HFF-Myc (cell line): Measurements from ENCODE around the gene TGIF1.

Source experiments
- DNase-seq: peaks from one replicate; pipeline ENCODE4 v3.0.0-alpha.2; 2011; ENCODE audit warnings: low read depth; ENCODE audit errors: extremely low read depth
- H3K4me3 ChIP-seq: replicated peaks from 2 replicates; pipeline ENCODE4 v1.5.1; 2011; ENCODE audit warnings: low read depth, mild to moderate bottlenecking, control low read depth, low read length
- TF ChIP-seq, protein P1 (sequence below): IDR thresholded peaks from 2 replicates; pipeline ENCODE4 v1.5.1; 2012; ENCODE audit warnings: mild to moderate bottlenecking, low read depth, low read length, control low read depth; ENCODE audit errors: missing control alignments

Gene TGIF1

DNA sequence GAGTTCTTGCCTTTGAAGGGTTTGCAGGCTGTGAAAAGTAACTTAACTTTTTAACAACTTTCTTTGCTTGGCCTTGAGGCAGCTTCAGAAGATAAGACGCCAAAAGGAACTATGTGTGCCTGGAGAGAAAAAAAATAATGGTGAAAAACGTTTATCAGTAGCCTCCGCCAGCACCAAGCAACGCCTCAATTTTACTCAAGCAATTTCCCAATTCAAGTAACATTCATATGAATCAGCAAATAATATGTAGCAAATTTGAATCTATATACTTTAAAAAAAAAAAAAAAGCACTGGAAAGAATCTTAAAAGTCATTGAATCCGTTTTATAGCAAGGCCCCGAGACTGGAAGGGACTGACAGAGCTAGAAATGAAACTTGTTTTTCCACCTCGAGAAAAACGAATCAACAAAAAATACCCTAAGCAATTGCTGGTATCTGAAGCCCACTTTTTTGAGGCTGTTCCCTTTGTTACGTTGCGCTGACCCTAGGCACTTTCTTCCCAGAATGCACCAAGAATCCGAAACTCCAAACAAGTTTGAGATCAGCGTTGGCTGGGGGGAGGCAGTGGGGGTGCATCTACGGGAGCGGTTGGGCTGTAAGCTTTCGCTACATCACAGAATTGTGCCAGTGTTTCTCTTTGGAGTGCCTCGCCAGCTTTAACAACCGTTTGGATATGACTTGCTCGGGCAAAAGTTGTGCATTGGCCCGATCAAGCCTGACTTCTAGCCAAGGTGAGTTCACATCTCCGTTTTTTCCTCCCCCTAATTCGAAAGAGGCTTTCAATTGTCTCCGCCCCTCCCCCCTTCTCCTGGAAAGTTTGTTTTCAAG, 2.7 kb upstream of the TGIF1 start:
- TF ChIP-seq, protein P1, sequence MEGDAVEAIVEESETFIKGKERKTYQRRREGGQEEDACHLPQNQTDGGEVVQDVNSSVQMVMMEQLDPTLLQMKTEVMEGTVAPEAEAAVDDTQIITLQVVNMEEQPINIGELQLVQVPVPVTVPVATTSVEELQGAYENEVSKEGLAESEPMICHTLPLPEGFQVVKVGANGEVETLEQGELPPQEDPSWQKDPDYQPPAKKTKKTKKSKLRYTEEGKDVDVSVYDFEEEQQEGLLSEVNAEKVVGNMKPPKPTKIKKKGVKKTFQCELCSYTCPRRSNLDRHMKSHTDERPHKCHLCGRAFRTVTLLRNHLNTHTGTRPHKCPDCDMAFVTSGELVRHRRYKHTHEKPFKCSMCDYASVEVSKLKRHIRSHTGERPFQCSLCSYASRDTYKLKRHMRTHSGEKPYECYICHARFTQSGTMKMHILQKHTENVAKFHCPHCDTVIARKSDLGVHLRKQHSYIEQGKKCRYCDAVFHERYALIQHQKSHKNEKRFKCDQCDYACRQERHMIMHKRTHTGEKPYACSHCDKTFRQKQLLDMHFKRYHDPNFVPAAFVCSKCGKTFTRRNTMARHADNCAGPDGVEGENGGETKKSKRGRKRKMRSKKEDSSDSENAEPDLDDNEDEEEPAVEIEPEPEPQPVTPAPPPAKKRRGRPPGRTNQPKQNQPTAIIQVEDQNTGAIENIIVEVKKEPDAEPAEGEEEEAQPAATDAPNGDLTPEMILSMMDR = no peak
- peak overlapping the region; percentile 79 for H3K4me3 ChIP-seq
- no peak for DNase-seq

DNA sequence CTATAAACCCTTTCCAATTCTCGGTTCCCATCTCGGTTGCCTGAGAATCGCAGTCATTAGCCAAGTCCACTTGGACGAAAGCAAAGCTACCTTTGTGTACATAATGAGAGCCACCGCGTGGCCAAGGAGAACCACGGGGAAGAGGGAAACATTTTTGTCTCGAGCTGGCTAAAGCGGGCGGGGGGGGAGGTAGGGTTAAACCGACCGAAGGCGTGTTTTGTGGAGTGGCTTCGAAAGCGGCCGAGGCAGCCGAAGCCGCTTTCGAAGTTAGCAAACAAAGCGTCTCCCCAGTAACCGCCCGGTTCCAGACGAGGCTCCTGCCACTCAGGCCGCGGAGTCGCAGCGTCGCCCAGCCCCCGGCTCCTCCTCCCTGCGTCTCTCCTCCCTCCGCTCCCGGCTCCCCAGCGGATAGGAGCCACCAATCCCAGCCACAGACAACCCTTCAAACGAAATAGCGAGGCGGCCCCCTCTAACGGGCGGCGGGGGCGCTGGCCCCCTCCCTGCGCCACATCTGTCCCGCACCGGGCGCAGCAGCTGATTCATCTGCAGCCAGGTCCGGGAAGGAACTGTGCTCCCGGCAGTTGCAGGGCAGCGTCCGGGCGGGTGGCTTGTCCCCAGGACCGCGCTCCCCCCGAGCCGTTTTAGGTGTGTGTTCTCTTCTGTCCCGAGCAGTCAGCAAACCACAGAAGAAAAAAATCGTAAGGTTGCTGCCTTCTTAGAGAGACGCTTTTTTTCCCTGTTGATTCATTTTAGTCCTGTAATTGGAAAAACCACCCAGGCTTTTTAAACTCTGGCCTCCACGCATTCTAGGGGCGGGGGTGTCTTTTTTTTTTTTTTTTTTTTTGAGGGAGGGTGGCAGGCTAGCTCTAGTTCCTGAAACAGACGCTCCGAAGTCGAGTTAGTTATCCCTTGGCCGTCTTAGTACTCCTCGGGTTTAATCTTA, 1.8 kb upstream of the TGIF1 start:
- DNase-seq = peak; percentile 91
- peak overlapping the region; percentile 79 for H3K4me3 ChIP-seq
- TF ChIP-seq, protein P1 = no peak

DNA sequence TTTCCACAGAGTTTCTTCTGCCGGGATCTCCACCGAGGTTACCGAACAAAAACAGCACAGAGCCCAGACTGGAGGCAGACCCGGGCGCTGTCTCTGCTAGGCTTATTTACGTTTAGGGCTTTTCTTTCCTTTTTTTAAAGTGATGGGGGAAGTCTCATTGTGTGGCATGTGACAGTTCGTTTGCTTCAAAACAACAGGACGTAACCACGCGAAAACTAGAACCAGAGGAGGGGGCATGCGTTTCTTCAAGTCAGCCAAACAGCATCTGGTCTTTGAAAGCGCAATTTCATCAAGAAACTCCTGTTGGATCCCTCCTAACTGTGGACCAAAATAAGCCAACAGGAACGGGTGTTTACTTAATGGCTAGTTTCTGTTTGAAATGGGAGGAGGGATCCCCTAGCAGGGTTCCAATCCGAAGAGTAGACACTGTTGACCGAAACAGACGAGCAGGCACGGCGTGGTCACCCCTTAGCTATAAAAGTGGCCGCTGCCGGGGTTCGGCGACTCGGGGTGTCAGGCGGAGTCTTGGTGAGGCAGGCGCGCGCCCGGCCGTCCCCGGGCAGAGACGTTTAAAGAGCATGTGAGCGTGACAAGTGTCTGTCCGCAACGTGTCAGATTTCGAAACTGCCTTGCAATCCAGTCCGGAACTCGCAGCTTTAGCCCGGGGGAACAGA, 997 bp upstream of the TGIF1 start:
- H3K4me3 ChIP-seq = peak overlapping the region; percentile 79
- TF ChIP-seq, protein P1 = no peak
- peak; percentile 83 for DNase-seq

DNA sequence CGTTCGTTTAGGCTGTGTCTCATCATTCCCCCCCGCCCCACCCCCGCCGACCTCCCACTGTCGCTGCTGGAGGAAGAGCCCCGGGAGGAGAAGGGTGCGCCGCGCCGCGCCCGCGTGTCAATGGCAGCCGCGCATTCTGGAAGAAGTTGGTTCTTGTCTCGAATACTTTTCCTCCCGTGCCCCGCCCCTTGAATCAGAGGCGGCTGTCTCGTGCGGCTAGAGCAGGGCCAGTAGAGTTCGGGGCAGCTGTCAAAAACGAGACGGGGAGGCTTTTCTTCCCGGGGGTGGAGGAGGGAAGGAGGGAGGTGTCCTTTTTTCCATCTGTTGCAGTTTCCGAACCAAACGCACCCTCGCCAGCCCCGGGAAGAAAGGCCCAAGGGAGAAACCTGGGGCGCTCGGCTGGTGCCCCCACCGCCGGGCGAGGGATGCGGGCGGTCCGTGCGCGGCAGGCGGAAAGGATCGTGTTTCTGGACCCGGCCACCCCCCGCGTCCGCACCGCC, 410 bp upstream of the TGIF1 start:
- TF ChIP-seq, protein P1 = no peak
- H3K4me3 ChIP-seq = peak overlapping the region; percentile 79
- DNase-seq = no peak

DNA sequence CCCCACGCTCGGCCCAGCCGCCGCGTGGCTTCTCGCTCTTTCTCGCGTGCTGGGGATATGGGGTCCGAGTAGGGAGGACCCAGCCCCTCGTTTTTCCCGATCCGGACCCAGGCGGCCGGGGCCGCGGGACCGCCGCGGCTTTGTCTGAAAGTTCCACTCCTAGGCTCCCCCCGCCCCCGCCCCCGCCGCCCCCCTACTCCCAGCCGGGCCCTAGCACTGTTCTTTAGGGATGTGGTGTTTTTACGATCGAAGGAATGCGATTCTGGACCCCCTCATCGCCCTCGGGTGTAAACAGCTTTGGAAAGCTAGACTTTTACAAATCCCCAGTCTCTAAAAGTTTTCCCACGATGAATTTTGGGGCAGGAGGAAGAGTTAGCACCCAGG, 819 bp downstream of the TGIF1 start:
- peak overlapping the region; percentile 79 for H3K4me3 ChIP-seq
- TF ChIP-seq, protein P1 = no peak
- no peak for DNase-seq

DNA sequence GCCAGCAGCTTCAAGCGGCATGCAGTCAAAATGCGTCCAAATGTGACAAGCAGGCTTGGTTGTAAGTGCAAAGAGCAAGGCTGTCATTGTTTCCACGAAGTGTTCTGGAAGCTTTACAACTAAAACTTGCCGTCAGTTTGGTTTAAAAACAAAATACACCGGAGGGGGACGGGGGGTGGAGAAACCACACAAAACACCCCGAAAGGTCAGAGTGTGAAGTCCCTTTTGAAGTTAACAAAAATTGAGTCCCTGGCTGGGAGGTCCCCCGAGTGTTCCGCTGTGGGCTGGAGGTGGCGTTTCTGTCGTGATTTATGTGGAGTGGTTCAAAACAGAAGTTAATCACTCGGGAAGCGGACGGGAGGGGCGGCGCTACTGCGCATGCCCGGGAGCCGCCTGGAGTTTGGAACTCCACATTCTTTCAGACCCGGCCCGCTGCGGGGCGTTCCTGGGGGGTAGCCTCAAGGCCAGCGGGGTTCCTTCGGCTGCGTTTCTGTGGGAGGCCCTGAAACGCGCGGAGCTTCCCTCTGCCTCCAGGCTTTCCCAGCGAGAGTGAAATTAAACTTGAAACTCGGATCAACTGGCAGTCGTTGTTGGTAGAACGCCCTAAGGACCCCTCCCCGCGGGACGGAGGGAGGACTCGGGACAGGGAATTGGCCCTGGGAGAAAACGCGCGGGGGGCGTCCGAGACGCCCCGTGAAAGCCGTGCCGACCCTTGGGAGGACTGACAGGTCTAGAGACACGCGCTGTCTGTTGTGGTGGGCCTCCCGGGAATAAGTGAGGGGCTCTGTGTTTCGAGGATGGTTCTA, 1.4 kb downstream of the TGIF1 start:
- DNase-seq = no peak
- TF ChIP-seq, protein P1 = no peak
- H3K4me3 ChIP-seq = peak overlapping the region; percentile 79
